ENCODE results near the gene ACSF3. TPM values are rescaled to one million over a fixed set of nuclear protein-coding genes. Genes with fewer than 3 reads are reported as not detected.

Gene ACSF3
- total RNA-seq, 2 donors from 2014 or later, result 24.1 to 41.7 TPM

- ATAC-seq (ENCODE audit: insufficient number of reproducible peaks, low FRiP score, low read depth), result no peak
- DNase-seq (ENCODE audit: low spot score), result no peak
- no peak for TF ChIP-seq CTCF (IDR thresholded peaks at IDR 0.05)
- Histone ChIP-seq H3K36me3 (no peaks in the 10 kb centered on the region), H3K4me1 (ENCODE audit: control insufficient read depth in 1 of 2, low read depth in 2 of 2) (peaks cover 5 to 11% of the 10 kb centered on the region in 2 donors), H3K27ac (no peak overlapping the region), H3K27me3 (replicated peaks; ENCODE audit: insufficient read depth) (peaks cover 5% of the 10 kb centered on the region), H3K9me3 (no peaks in the 10 kb centered on the region), H3K4me3 (no peak overlapping the region)
Observed at GRCh38 chr16:89175280-89176146, 81.9 kb downstream of the ACSF3 start.

GRCh38 chr16:89176147-89176690 lies 82.6 kb downstream of the ACSF3 start:
- no peak for ATAC-seq (ENCODE audit: insufficient number of reproducible peaks, low FRiP score, low read depth)

DNA sequence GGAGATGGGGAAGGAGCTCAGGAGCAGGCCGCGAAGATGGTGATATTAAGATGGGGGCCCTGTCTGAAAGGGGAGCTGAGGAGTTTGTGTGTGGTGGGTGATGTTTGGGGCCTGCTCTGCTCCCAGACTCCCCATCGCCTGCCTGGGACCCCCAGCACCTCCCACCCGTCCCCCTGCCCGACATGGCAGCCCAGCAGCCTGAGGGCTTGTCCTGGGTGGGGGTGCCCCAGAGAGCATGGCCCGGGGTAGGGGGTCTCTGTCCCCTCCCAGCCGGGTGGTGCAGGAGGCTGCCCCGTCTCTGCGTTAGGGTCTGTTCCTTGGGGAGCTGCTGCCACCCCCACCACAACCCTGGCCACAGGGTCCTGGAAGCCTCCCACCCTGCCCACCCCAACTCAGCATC lies 83.1 kb downstream of the ACSF3 start:
- H3K9me3 ChIP-seq, result no peaks in the 10 kb centered on the region
- ATAC-seq (ENCODE audit: insufficient number of reproducible peaks, low FRiP score, low read depth) (no peak), DNase-seq (ENCODE audit: low spot score) (no peak)
- no peak overlapping the region for H3K27ac ChIP-seq
- TF ChIP-seq CTCF (IDR thresholded peaks at IDR 0.05), result no peak
- peaks cover 0 to 1% of the 10 kb centered on the region in 2 donors for H3K4me1 ChIP-seq (ENCODE audit: control insufficient read depth in 1 of 2, low read depth in 2 of 2)
- no peaks in the 10 kb centered on the region for H3K27me3 ChIP-seq (replicated peaks; ENCODE audit: insufficient read depth)
- H3K4me3 ChIP-seq, result no peak overlapping the region
- H3K36me3 ChIP-seq, result no peaks in the 10 kb centered on the region

More at GRCh38 chr16:89176147-89176690, 82.6 kb downstream of the ACSF3 start:
- no peak for DNase-seq (ENCODE audit: low spot score)
- Histone ChIP-seq H3K27me3 (replicated peaks; ENCODE audit: insufficient read depth) (no peaks in the 10 kb centered on the region), H3K36me3 (no peaks in the 10 kb centered on the region), H3K27ac (no peak overlapping the region), H3K9me3 (no peaks in the 10 kb centered on the region), H3K4me1 (ENCODE audit: control insufficient read depth in 1 of 2, low read depth in 2 of 2) (peaks cover 0 to 5% of the 10 kb centered on the region in 2 donors), H3K4me3 (no peak overlapping the region)
- no peak for TF ChIP-seq CTCF (IDR thresholded peaks at IDR 0.05)

DNA sequence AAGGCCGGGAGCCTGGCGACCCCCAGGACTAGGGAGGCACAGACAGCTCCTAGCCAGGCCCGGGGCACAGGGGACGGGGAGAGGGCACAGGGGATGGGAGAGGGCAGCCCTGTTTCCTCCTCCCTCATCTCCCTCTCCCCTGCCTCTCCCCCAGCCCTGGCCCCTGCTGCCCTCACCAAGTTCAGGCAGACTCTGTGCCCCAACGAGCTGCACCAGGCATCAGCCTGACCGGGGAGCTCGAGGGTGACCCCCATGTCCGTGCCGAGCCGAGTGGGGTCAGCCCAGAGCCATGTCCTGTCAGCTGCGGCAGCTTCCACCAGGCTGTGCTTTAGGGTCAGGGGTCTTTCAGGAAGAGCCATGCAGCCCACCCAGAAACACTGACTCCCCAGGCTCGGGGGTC lies 83.8 kb downstream of the ACSF3 start:
- ATAC-seq (ENCODE audit: insufficient number of reproducible peaks, low FRiP score, low read depth) (no peak), DNase-seq (ENCODE audit: low spot score) (no peak)
- no peaks in the 10 kb centered on the region for H3K36me3 ChIP-seq
- no peaks in the 10 kb centered on the region for H3K27me3 ChIP-seq (replicated peaks; ENCODE audit: insufficient read depth)
- no peak overlapping the region for H3K27ac ChIP-seq
- no peaks in the 10 kb centered on the region for H3K9me3 ChIP-seq
- H3K4me3 ChIP-seq, result no peak overlapping the region
- no peaks in the 10 kb centered on the region for H3K4me1 ChIP-seq (ENCODE audit: control insufficient read depth in 1 of 2, low read depth in 2 of 2)
- TF ChIP-seq CTCF (IDR thresholded peaks at IDR 0.05), result no peak

GRCh38 chr16:89178453-89179147 lies 84.9 kb downstream of the ACSF3 start:
- Histone ChIP-seq H3K36me3 (no peaks in the 10 kb centered on the region), H3K9me3 (no peaks in the 10 kb centered on the region), H3K27me3 (replicated peaks; ENCODE audit: insufficient read depth) (no peaks in the 10 kb centered on the region), H3K4me3 (no peak overlapping the region), H3K4me1 (ENCODE audit: control insufficient read depth in 1 of 2, low read depth in 2 of 2) (no peaks in the 10 kb centered on the region), H3K27ac (no peak overlapping the region)
- ATAC-seq (ENCODE audit: insufficient number of reproducible peaks, low FRiP score, low read depth), result no peak
- DNase-seq (ENCODE audit: low spot score), result no peak
- TF ChIP-seq CTCF (IDR thresholded peaks at IDR 0.05), result no peak

Data from thoracic aorta (tissue), 2 donors.